GM12891 (cell line): ENCODE measurements around the gene EPHA2.

Source experiments
- DNase-seq: peaks from one replicate; pipeline ENCODE4 v3.0.0; 2011; ENCODE audit warnings: low spot score; ENCODE audit not compliant: insufficient read length
- FAIRE-seq: peaks from 2 replicates; lab custom pipeline; 2011; peaks lifted over from hg19 to GRCh38; lab: Jason Lieb, UNC
- PAX5 ChIP-seq: IDR thresholded peaks from 2 replicates; pipeline ENCODE4 v1.6.1; 2011; ENCODE audit warnings: low read length, moderate library complexity, mild to moderate bottlenecking; ENCODE audit not compliant: insufficient read depth, severe bottlenecking
- POLR2A ChIP-seq: IDR thresholded peaks from 2 replicates; pipeline ENCODE4 v1.6.1; 2011; ENCODE audit warnings: low read depth, low read length, control low read depth
- POLR2AphosphoS5 ChIP-seq: IDR thresholded peaks from 2 replicates; pipeline ENCODE4 v1.6.1; 2011; ENCODE audit warnings: low read depth, low read length, control low read depth
- POU2F2 ChIP-seq: IDR thresholded peaks from 2 replicates; pipeline ENCODE4 v1.6.1; 2011; ENCODE audit warnings: low read depth, mild to moderate bottlenecking, control low read depth, low read length, moderate library complexity
- SPI1 ChIP-seq: IDR thresholded peaks from 2 replicates; pipeline ENCODE4 v1.6.1; 2011; ENCODE audit warnings: low read depth, low read length, control low read depth
- TAF1 ChIP-seq: IDR thresholded peaks from 2 replicates; pipeline ENCODE4 v1.6.1; 2011; ENCODE audit warnings: low read depth, low read length, control low read depth

Gene EPHA2

GRCh38 chr1:16150508-16150907 lies 5.4 kb downstream of the EPHA2 start:
- no peak for DNase-seq
- TF ChIP-seq POU2F2: no peak
- no peak for TF ChIP-seq PAX5
- TF ChIP-seq TAF1: no peak
- TF ChIP-seq POLR2A: no peak
- TF ChIP-seq SPI1: no peak
- TF ChIP-seq POLR2AphosphoS5: no peak
- FAIRE-seq: no peak

DNA sequence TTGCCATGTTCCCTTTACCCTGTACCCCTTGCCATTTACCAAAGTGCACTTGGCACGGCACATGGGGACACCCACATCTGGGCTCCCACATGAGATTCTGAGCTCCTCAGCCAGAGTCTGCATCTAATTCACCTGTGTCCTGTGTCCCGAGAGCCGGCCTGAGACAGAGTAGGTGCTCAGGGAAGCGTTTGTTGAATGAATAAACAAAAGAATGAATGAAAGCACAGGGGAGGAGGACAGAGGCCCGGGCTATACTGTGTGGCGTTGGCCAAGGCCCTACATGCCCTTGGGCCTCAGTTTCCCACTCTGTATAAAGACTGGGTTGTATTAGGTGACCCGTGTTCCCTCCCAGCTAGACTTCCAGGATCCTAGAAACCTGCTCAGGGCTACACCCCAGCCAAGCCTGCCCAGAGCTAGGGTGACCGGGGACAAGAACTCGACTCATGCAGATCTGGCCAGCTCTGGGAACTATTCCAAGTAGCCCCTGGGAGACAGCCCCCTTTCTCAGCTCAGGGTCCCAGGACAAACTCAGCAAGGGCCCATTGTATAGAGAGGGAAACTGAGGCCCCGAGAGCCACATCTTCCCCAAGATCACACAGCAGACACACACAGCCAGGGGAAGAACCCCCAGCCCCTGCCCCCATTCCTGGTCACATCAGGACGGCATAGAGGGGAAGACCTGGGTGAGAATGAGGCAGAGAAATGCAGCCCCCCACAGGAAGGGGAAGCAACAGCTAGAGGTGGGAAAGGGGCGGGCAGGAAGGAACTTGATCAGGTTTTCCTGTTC lies 6.0 kb downstream of the EPHA2 start:
- no peak for FAIRE-seq

GRCh38 chr1:16149146-16149545 lies 6.7 kb downstream of the EPHA2 start:
- TF ChIP-seq TAF1: no peak
- no peak for TF ChIP-seq SPI1
- TF ChIP-seq PAX5: no peak
- FAIRE-seq (no peak), DNase-seq (no peak)

More for the DNA sequence above, 6.0 kb downstream of the EPHA2 start:
- TF ChIP-seq SPI1: no peak
- no peak for DNase-seq

GRCh38 chr1:16148329-16149092 lies 7.4 kb downstream of the EPHA2 start:
- TF ChIP-seq TAF1 (no peak), POLR2A (no peak), POLR2AphosphoS5 (no peak), SPI1 (no peak), POU2F2 (no peak), PAX5 (no peak)
- no peak for DNase-seq
- no peak for FAIRE-seq

- TF ChIP-seq POLR2A: no peak
- TF ChIP-seq SPI1: no peak
- no peak for TF ChIP-seq POLR2AphosphoS5
- TF ChIP-seq TAF1: no peak
- no peak for TF ChIP-seq POU2F2
- no peak for TF ChIP-seq PAX5
- FAIRE-seq: no peak
- DNase-seq: no peak
Measured at GRCh38 chr1:16147156-16147926, 8.5 kb downstream of the EPHA2 start.

GRCh38 chr1:16146279-16147155 lies 9.4 kb downstream of the EPHA2 start:
- FAIRE-seq (peak; percentile 20), DNase-seq (peak; percentile 75)
- TF ChIP-seq POLR2AphosphoS5: no peak
- no peak for TF ChIP-seq POU2F2
- TF ChIP-seq TAF1: no peak
- no peak for TF ChIP-seq PAX5
- no peak for TF ChIP-seq SPI1
- no peak for TF ChIP-seq POLR2A

GRCh38 chr1:16145662-16146278 lies 10.1 kb downstream of the EPHA2 start:
- TF ChIP-seq POLR2AphosphoS5 (no peak), POLR2A (no peak), TAF1 (no peak), SPI1 (no peak), PAX5 (no peak), POU2F2 (no peak)
- DNase-seq: no peak
- FAIRE-seq: no peak

- TF ChIP-seq POLR2AphosphoS5 (no peak), POU2F2 (no peak), SPI1 (no peak), PAX5 (no peak), TAF1 (no peak), POLR2A (no peak)
- FAIRE-seq (no peak), DNase-seq (no peak)
Measured at GRCh38 chr1:16145030-16145661, 10.7 kb downstream of the EPHA2 start.
